ENCODE results near the gene RAPSN. TPM values are rescaled to one million over a fixed set of nuclear protein-coding genes. Genes with fewer than 3 reads are reported as not detected.

Gene RAPSN
- total RNA-seq, 2 experiments from 2014 or later: not detected

DNA sequence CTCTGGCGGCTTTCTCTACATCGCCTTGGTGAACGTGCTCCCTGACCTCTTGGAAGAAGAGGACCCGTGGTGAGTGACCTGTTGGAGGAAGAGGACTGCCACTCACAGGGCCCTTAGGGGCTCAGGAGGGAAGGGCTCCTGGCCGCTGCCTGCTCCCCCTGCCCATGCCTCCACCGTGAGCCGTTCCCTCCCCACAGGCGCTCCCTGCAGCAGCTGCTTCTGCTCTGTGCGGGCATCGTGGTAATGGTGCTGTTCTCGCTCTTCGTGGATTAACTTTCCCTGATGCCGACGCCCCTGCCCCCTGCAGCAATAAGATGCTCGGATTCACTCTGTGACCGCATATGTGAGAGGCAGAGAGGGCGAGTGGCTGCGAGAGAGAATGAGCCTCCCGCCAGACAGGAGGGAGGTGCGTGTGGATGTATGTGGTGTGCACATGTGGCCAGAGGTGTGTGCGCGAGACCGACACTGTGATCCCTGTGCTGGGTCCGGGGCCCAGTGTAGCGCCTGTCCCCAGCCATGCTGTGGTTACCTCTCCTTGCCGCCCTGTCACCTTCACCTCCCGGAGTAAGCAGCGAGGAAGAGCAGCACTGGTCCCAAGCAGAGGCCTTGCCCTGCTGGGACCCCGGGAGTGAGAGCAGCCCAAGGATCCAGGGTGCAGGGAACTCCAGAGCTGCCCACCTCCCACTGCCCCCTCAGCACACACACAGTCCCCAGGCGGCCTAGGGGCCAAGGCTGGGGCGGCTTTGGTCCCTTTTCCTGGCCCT, 33.7 kb downstream of the RAPSN start:
- H3K9me3 ChIP-seq (ENCODE audit: low read length): no peaks in the 10 kb centered on the region
- CTCF ChIA-PET (ENCODE audit: unreplicated experiment): no interaction called here
- no peak overlapping the region for H3K4me3 ChIP-seq (ENCODE audit: low read depth, low read length, poor library complexity, severe bottlenecking)
- peaks cover 58% of the 10 kb centered on the region for H3K36me3 ChIP-seq (ENCODE audit: insufficient read depth, low read length)
- POLR2A ChIA-PET: interaction anchor here (0.6 kb wide), 1 partner anchor 42 kb away, joined by 3 read pairs; no protein-coding TSS in a partner anchor
- H3K79me2 ChIP-seq (ENCODE audit: insufficient read depth, low read depth, low read length): no peaks in the 10 kb centered on the region
- TF ChIP-seq EZH2phosphoT487 (IDR thresholded peaks at IDR 0.05; ENCODE audit: borderline replicate concordance, low read depth, low read length): no peak
- no peak for TF ChIP-seq CTCF (conservative IDR thresholded peaks at IDR 0.05; ENCODE audit: low read length)
- intact Hi-C loops (cut with micrococcal nuclease; ENCODE audit: unreplicated experiment): no loop called here
- H3K4me1 ChIP-seq (ENCODE audit: insufficient read depth, low read length, poor library complexity, severe bottlenecking): peaks cover 3% of the 10 kb centered on the region
- H3K9me2 ChIP-seq (ENCODE audit: insufficient read depth, low read length): no peaks in the 10 kb centered on the region
- H2AFZ ChIP-seq (ENCODE audit: low read length): no peak overlapping the region
- H3K4me2 ChIP-seq (ENCODE audit: low read length): no peak overlapping the region
- BruUV-seq (replicated peaks): no TSS peak
- DNase-seq (ENCODE audit: low spot score): no peak
- H4K20me1 ChIP-seq (ENCODE audit: insufficient read depth, low read length): no peaks in the 10 kb centered on the region
- H3K27ac ChIP-seq (ENCODE audit: low read depth, low read length, poor library complexity, severe bottlenecking): no peak overlapping the region

DNA sequence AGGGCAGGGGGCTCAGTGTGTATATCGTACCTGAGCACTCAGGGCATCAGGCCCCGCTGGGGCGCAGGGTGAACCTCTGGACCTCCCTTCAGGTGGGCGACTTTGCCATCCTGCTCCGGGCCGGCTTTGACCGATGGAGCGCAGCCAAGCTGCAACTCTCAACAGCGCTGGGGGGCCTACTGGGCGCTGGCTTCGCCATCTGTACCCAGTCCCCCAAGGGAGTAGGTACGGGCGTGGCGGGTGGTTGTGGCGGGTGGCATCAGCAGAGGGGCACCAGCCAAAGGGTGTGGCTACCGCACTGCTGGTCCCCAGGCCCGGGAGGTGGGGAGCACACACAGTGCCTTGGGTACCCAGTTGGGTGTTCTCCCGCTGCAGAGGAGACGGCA, 34.3 kb downstream of the RAPSN start:
- intact Hi-C loops (cut with micrococcal nuclease; ENCODE audit: unreplicated experiment): no loop called here
- Histone ChIP-seq H4K20me1 (ENCODE audit: insufficient read depth, low read length) (no peaks in the 10 kb centered on the region), H3K4me3 (ENCODE audit: low read depth, low read length, poor library complexity, severe bottlenecking) (no peak overlapping the region), H3K36me3 (ENCODE audit: insufficient read depth, low read length) (peaks cover 53% of the 10 kb centered on the region), H3K9me2 (ENCODE audit: insufficient read depth, low read length) (no peaks in the 10 kb centered on the region), H3K4me1 (ENCODE audit: insufficient read depth, low read length, poor library complexity, severe bottlenecking) (peaks cover 9% of the 10 kb centered on the region), H3K9me3 (ENCODE audit: low read length) (no peaks in the 10 kb centered on the region), H3K79me2 (ENCODE audit: insufficient read depth, low read depth, low read length) (no peaks in the 10 kb centered on the region), H3K27ac (ENCODE audit: low read depth, low read length, poor library complexity, severe bottlenecking) (no peak overlapping the region), H2AFZ (ENCODE audit: low read length) (no peak overlapping the region), H3K4me2 (ENCODE audit: low read length) (no peak overlapping the region)
- CTCF ChIA-PET (ENCODE audit: unreplicated experiment): interaction anchor here (0.5 kb wide), 1 partner anchor 79 kb away, joined by 3 read pairs; no protein-coding TSS in a partner anchor
- TF ChIP-seq CTCF (conservative IDR thresholded peaks at IDR 0.05; ENCODE audit: low read length) (no peak), EZH2phosphoT487 (IDR thresholded peaks at IDR 0.05; ENCODE audit: borderline replicate concordance, low read depth, low read length) (no peak)
- no peak for DNase-seq (ENCODE audit: low spot score)
- POLR2A ChIA-PET: no interaction called here
- BruUV-seq (replicated peaks): no TSS peak
